H9 (cell line): ENCODE results near the gene STARD3NL. TPM values are rescaled to one million over a fixed set of nuclear protein-coding genes. Genes with fewer than 3 reads are reported as not detected.

Experiments used
- DNase-seq: peaks from one replicate; pipeline ENCODE4 v3.0.0-alpha.2; 2017
- H2AFZ ChIP-seq: one replicate; pipeline ENCODE4 v1.6.1; 2013; ENCODE audit warnings: mild to moderate bottlenecking, low read length, control low read depth, moderate library complexity
- H2AK5ac ChIP-seq: 2 replicates; pipeline ENCODE4 v1.6.1; 2013; ENCODE audit warnings: low read length, control low read depth, mixed read lengths; ENCODE audit not compliant: insufficient read length
- H2BK120ac ChIP-seq: one replicate; pipeline ENCODE4 v1.6.1; 2013; ENCODE audit warnings: low read depth, mild to moderate bottlenecking, low read length, control low read depth, inconsistent platforms; ENCODE audit not compliant: poor library complexity, severe bottlenecking
- H2BK12ac ChIP-seq: 2 replicates; pipeline ENCODE4 v1.6.1; 2013; ENCODE audit warnings: low read length, control low read depth, mixed read lengths, low read depth; ENCODE audit not compliant: insufficient read length
- H2BK15ac ChIP-seq: 2 replicates; pipeline ENCODE4 v1.6.1; 2013; ENCODE audit warnings: low read depth, low read length, control low read depth
- H2BK20ac ChIP-seq: one replicate; pipeline ENCODE4 v1.6.1; 2013; ENCODE audit warnings: low read depth, mild to moderate bottlenecking, low read length, control low read depth, inconsistent platforms; ENCODE audit not compliant: poor library complexity, severe bottlenecking
- H2BK5ac ChIP-seq: 2 replicates; pipeline ENCODE4 v1.6.1; 2013; ENCODE audit warnings: low read length, control low read depth, mixed read lengths; ENCODE audit not compliant: insufficient read length
- H3K14ac ChIP-seq: 2 replicates; pipeline ENCODE4 v1.6.1; 2013; ENCODE audit warnings: low read length, control low read depth; ENCODE audit not compliant: insufficient read depth
- H3K18ac ChIP-seq: 2 replicates; pipeline ENCODE4 v1.6.1; 2013; ENCODE audit warnings: low read depth, mild to moderate bottlenecking, mixed read lengths, low read length, control low read depth; ENCODE audit not compliant: insufficient read length
- H3K23ac ChIP-seq: 2 replicates; pipeline ENCODE4 v1.6.1; 2013; ENCODE audit warnings: low read length, control low read depth, mixed read lengths, low read depth; ENCODE audit not compliant: insufficient read length
- H3K23me2 ChIP-seq: 2 replicates; pipeline ENCODE4 v1.6.1; 2013; ENCODE audit warnings: low read depth, mild to moderate bottlenecking, mixed read lengths, low read length, control low read depth; ENCODE audit not compliant: insufficient read length, poor library complexity, severe bottlenecking
- H3K27ac ChIP-seq: 2 replicates; pipeline ENCODE4 v1.5.1; 2013; ENCODE audit warnings: low read length, control low read depth, mixed read lengths, low read depth; ENCODE audit not compliant: insufficient read length
- H3K27me3 ChIP-seq: 2 replicates; pipeline ENCODE4 v1.6.1; 2013; ENCODE audit warnings: low read length, control low read depth, inconsistent platforms; ENCODE audit not compliant: insufficient read depth
- H3K4ac ChIP-seq: 2 replicates; pipeline ENCODE4 v1.6.1; 2013; ENCODE audit warnings: low read depth, mild to moderate bottlenecking, control low read depth, inconsistent platforms, low read length, moderate library complexity
- H3K4me1 ChIP-seq: 2 replicates; pipeline ENCODE4 v1.6.1; 2013; ENCODE audit warnings: low read length, control low read depth, inconsistent platforms; ENCODE audit not compliant: insufficient read depth
- H3K4me2 ChIP-seq: 2 replicates; pipeline ENCODE4 v1.6.1; 2013; ENCODE audit warnings: low read length, control low read depth, mixed read lengths; ENCODE audit not compliant: insufficient read length, insufficient read depth
- H3K56ac ChIP-seq: 2 replicates; pipeline ENCODE4 v1.6.1; 2013; ENCODE audit warnings: low read depth, mild to moderate bottlenecking, mixed read lengths, low read length, control low read depth; ENCODE audit not compliant: insufficient read length
- H3K79me1 ChIP-seq: 2 replicates; pipeline ENCODE4 v1.6.1; 2013; ENCODE audit warnings: low read depth, mild to moderate bottlenecking, moderate library complexity, low read length, control low read depth, inconsistent platforms; ENCODE audit not compliant: insufficient read depth, poor library complexity, severe bottlenecking
- H3K79me2 ChIP-seq: 2 replicates; pipeline ENCODE4 v1.6.1; 2013; ENCODE audit warnings: low read length, control low read depth, inconsistent platforms; ENCODE audit not compliant: insufficient read depth
- H3K9ac ChIP-seq: 2 replicates; pipeline ENCODE4 v1.6.1; 2013; ENCODE audit warnings: low read length, control low read depth, mixed read lengths; ENCODE audit not compliant: insufficient read length; ENCODE audit errors: extremely low read depth
- H3K9me3 ChIP-seq: one replicate; pipeline ENCODE4 v1.6.1; 2013; ENCODE audit warnings: low read depth, low read length, inconsistent platforms; ENCODE audit not compliant: control insufficient read depth
- H3T11ph ChIP-seq: one replicate; pipeline ENCODE4 v1.6.1; 2013; ENCODE audit warnings: mild to moderate bottlenecking, low read length, control low read depth, inconsistent platforms
- H4K20me1 ChIP-seq: one replicate; pipeline ENCODE4 v1.6.1; 2013; ENCODE audit not compliant: control insufficient read depth, insufficient read length, insufficient read depth
- H4K5ac ChIP-seq: 2 replicates; pipeline ENCODE4 v1.6.1; 2013; ENCODE audit warnings: low read depth, mild to moderate bottlenecking, mixed read lengths, low read length, control low read depth; ENCODE audit not compliant: insufficient read length
- H4K8ac ChIP-seq: replicated peaks from 2 replicates; pipeline ENCODE4 v1.6.1; 2013; ENCODE audit warnings: low read length, control low read depth, mixed read lengths, low read depth; ENCODE audit not compliant: insufficient read length
- H4K91ac ChIP-seq: 2 replicates; pipeline ENCODE4 v1.6.1; 2013; ENCODE audit warnings: low read depth, mild to moderate bottlenecking, moderate library complexity, mixed read lengths, low read length, control low read depth; ENCODE audit not compliant: insufficient read length
- H3K27ac Mint-ChIP-seq, 3 experiments: 2 replicates in 2 of 3; 3 replicates in 1 of 3; pipeline ENCODE4 v1.8.0; 2020 to 2021; ENCODE audit warnings: mixed read lengths in 3 of 3, mild to moderate bottlenecking in 1 of 3, moderate library complexity in 1 of 3
- H3K27me3 Mint-ChIP-seq: 2 replicates; pipeline ENCODE4 v1.8.0; 2021; ENCODE audit warnings: low read depth, mild to moderate bottlenecking, moderate library complexity, mixed read lengths
- H3K36me3 Mint-ChIP-seq, 3 experiments: 2 replicates in 2 of 3; 3 replicates in 1 of 3; pipeline ENCODE4 v1.8.0; 2020 to 2021; ENCODE audit warnings: low read depth in 3 of 3, mixed read lengths in 3 of 3; ENCODE audit not compliant: insufficient read depth in 1 of 3
- H3K4me1 Mint-ChIP-seq, 2 experiments: 2 replicates each; pipeline ENCODE4 v1.8.0; 2020; ENCODE audit warnings: mixed read lengths in 2 of 2
- H3K4me3 Mint-ChIP-seq, 2 experiments: 2 replicates in 1 of 2; 3 replicates in 1 of 2; pipeline ENCODE4 v1.8.0; 2020 to 2021; ENCODE audit warnings: mild to moderate bottlenecking in 2 of 2, mixed read lengths in 2 of 2, moderate library complexity in 1 of 2
- H3K9me3 Mint-ChIP-seq, 2 experiments: 2 replicates in 1 of 2; 3 replicates in 1 of 2; pipeline ENCODE4 v1.8.0; 2020; ENCODE audit warnings: mild to moderate bottlenecking in 2 of 2, mixed read lengths in 2 of 2, moderate library complexity in 1 of 2
- CTCF ChIP-seq: fragments of 200-600 bp; sonication (generic); conservative IDR thresholded peaks from 3 replicates; pipeline ENCODE4 v1.8.0; 2021; ENCODE audit warnings: antibody characterized with exemption, mild to moderate bottlenecking
- WGBS: extraction: QIAGEN DNeasy Blood & Tissue Kit; methylation state at CpG from one replicate; pipeline ENCODE4 v1.1.7; 2013; ENCODE audit warnings: missing lambda C conversion rate, low lambda C conversion rate, mixed read lengths; ENCODE audit not compliant: insufficient read length; ENCODE audit errors: extremely low coverage; 5-methylcytosine and 5-hydroxymethylcytosine counted together
- total RNA-seq: library from RNA; stranded (reverse); gene quantifications from 2 replicates; pipeline ENCODE4 v1.2.1, GENCODE V29; 2021

STARD3NL gene
- total RNA-seq, 1 experiment from 2014 or later, result 36.5 TPM

GRCh38 chr7:38179776-38180226 is 1.8 kb downstream of the STARD3NL start:
- Histone ChIP-seq H3K4me1 (no peaks in the 10 kb centered on the region), H3K4me2 (peak overlapping the region; percentile 65), H2AFZ (no peak overlapping the region), H3K27ac (no peak overlapping the region), H3K18ac (no peak overlapping the region), H2AK5ac (no peak overlapping the region), H3K9ac (no peak overlapping the region), H4K20me1 (no peaks in the 10 kb centered on the region), H2BK15ac (no peak overlapping the region), H2BK12ac (no peak overlapping the region), H2BK20ac (no peak overlapping the region), H2BK5ac (no peak overlapping the region), H3K14ac (no peak overlapping the region), H3K79me1 (no peaks in the 10 kb centered on the region), H3T11ph (no peak overlapping the region), H3K56ac (no peak overlapping the region), H3K23me2 (peaks cover 3% of the 10 kb centered on the region), H3K79me2 (peaks cover 1% of the 10 kb centered on the region; the same call in 1 of the 2 replicates), H4K5ac (no peak overlapping the region), H4K91ac (no peak overlapping the region), H4K8ac (no peak overlapping the region), H3K23ac (no peak overlapping the region), H3K9me3 (no peaks in the 10 kb centered on the region), H3K27me3 (no peaks in the 10 kb centered on the region), H2BK120ac (no peak overlapping the region), H3K4ac (no peak overlapping the region)
- no CpG with 5 or more reads among the region's 2 CpGs for WGBS
- Mint-ChIP-seq H3K27me3 (peaks cover 3% of the 10 kb centered on the region), H3K4me3 (peak overlapping the region; percentile 6 to 59; a peak in 4 of 5 replicates), H3K27ac (peak overlapping the region in 2 of 3 experiments; percentile 54 to 85; a peak in 1 of 7 replicates), H3K36me3 (peaks cover 5 to 7% (median 7%) of the 10 kb centered on the region in 3 experiments; a peak in 6 of 7 replicates), H3K9me3 (no peaks in the 10 kb centered on the region; a peak in 1 of 5 replicates), H3K4me1 (peaks cover 19 to 25% of the 10 kb centered on the region in 2 experiments)
- no peak for DNase-seq
- TF ChIP-seq CTCF, result no peak
